Adrenal gland (tissue), 12 donors: ENCODE results near the gene GET3. TPM values are rescaled to one million over a fixed set of nuclear protein-coding genes. Genes with fewer than 3 reads are reported as not detected.
A peak's percentile ranks its signal among the peaks of the same experiment; 100 is the strongest.

Experiments
- DNase-seq, 7 donors: peaks; one replicate each; pipeline ENCODE4 v3.0.0-alpha.2; 2019 to 2020
- H3K27ac ChIP-seq, 5 donors: fragments of 200-600 bp; sonication (generic) in 4 of 5; 1 replicate in 3 of 5; 2 replicates in 2 of 5; pipeline versions ENCODE4 v1.5.1 to v1.8.0; 2016 to 2020; ENCODE audit warnings: mild to moderate bottlenecking in 1 of 5
- H3K27me3 ChIP-seq: fragments of 200-600 bp; 2 replicates; pipeline ENCODE4 v1.8.0; 2021
- H3K36me3 ChIP-seq, 2 donors: fragments of 200-600 bp; replicated peaks in 1 of 2; 1 replicate in 1 of 2; 2 replicates in 1 of 2; pipeline versions ENCODE4 v1.5.1 to v1.8.0; 2018 to 2022
- H3K4me1 ChIP-seq, 2 donors: fragments of 200-600 bp; replicated peaks in 1 of 2; 1 replicate in 1 of 2; 2 replicates in 1 of 2; pipeline versions ENCODE4 v1.5.1 to v1.8.0; 2018 to 2021
- H3K4me3 ChIP-seq, 4 donors: fragments of 200-600 bp; sonication (generic) in 3 of 4; one replicate each; pipeline ENCODE4 v1.5.1; 2016 to 2018
- H3K9me3 ChIP-seq, 3 donors: fragments of 200-600 bp; sonication (generic) in 1 of 3; replicated peaks in 1 of 3; 1 replicate in 2 of 3; 2 replicates in 1 of 3; pipeline versions ENCODE4 v1.5.1 to v1.8.0; 2016 to 2021
- CTCF ChIP-seq, 6 experiments: fragments of 450-650 bp in 4 of 6; fragments of 200-600 bp in 2 of 6; sonication (generic) in 1 of 6; IDR thresholded peaks; 1 replicate in 5 of 6; 2 replicates in 1 of 6; pipeline versions ENCODE4 v1.5.1 to v1.8.0; 2016 to 2021; ENCODE audit warnings: antibody characterized with exemption in 6 of 6, mild to moderate bottlenecking in 2 of 6, moderate library complexity in 1 of 6
- POLR2A ChIP-seq, 2 donors: fragments of 450-650 bp; IDR thresholded peaks; one replicate each; pipeline ENCODE4 v1.6.1; 2017; ENCODE audit warnings: antibody characterized with exemption in 2 of 2, mild to moderate bottlenecking in 2 of 2, moderate library complexity in 1 of 2
- WGBS, 4 donors: extraction: QIAGEN DNeasy Blood & Tissue Kit in 2 of 4; methylation state at CpG; one replicate each; pipeline versions ENCODE4 v1.1.5 to v1.1.7; 2013 to 2017; 5-methylcytosine and 5-hydroxymethylcytosine counted together
- intact Hi-C, 2 donors: fragments of 100-400 bp; cut with DNase I; formaldehyde crosslinking; loops; one replicate each; pipeline versions ENCODE4 v1.14.1 to v1.15.0; 2022 to 2023
- polyA plus RNA-seq, 3 donors: library from polyadenylated mRNA; stranded (reverse); fragments of 200-250 nt in 2 of 3; fragments of 350-450 nt in 1 of 3; fragmentation: Illumina TruSeq in 1 of 3; extraction: RNeasy Lipid Tissue Mini Kit (QIAGEN cat#74804) in 1 of 3; gene quantifications; one replicate each; pipeline ENCODE4 v1.2.3, GENCODE V29; 2013 to 2014
- total RNA-seq, 9 donors: library from RNA; depleted of rRNA in 4 of 9; stranded (reverse); fragments of >200 nt in 4 of 9; fragments of 120-200 nt in 1 of 9; fragmentation: NEBNext Ultra II Directional in 1 of 9; extraction: Animal tissue kit (Norgen Biotek cat#: 25700) in 1 of 9; gene quantifications; one replicate each; pipeline versions ENCODE4 v1.1.0 to v1.2.4, GENCODE V29; 2013 to 2023
- donor health status: healthy with polysubstance abuse.
- donor health status: Bipolar disorder and iron deficiency.
- donor health status: DM: yes; HTN: yes; CAD: no.
- donor health status: DM: no; HTN: no; CAD: no.
- donor health status: DM: no; HTN: no; CAD: no.
- donor health status: DM: yes; HTN: yes; CAD: no.

Gene GET3
- total and polyA plus RNA-seq, 12 donors = 50.3 to 97.7 (median 81.8) TPM

- Histone ChIP-seq H3K9me3 (no peaks in the 10 kb centered on the region), H3K4me3 (peak overlapping the region in 1 of 4 donors; percentile 67), H3K27me3 (no peaks in the 10 kb centered on the region), H3K36me3 (no peaks in the 10 kb centered on the region), H3K27ac (peak overlapping the region; percentile 55 to 96 (median 88)), H3K4me1 (peaks cover 37 to 50% of the 10 kb centered on the region in 2 donors)
- WGBS, 4 donors = 51 to 67% (median 59%) methylated on average over 4 to 6 of the region's 6 CpGs
- no peak for TF ChIP-seq POLR2A (IDR thresholded peaks at IDR 0.05)
- no peak for TF ChIP-seq CTCF (IDR thresholded peaks at IDR 0.05)
- intact Hi-C loops = loop anchor here in 1 of 2 donors (2.0 kb wide), 1 partner anchor 16 kb away; no protein-coding TSS in a partner anchor
- peak in 1 of 7 donors; percentile 39 for DNase-seq
These were observed 41.5 kb downstream of the GET3 start for GRCh38 chr19:12778905-12779161.

- H3K27ac ChIP-seq = peak overlapping the region; percentile 55 to 96 (median 88)
- H3K4me3 ChIP-seq = peak overlapping the region in 1 of 4 donors; percentile 67
- H3K4me1 ChIP-seq = peaks cover 37 to 55% of the 10 kb centered on the region in 2 donors
- no peaks in the 10 kb centered on the region for H3K9me3 ChIP-seq
- no peaks in the 10 kb centered on the region for H3K27me3 ChIP-seq
- TF ChIP-seq CTCF (IDR thresholded peaks at IDR 0.05) (no peak), POLR2A (IDR thresholded peaks at IDR 0.05) (no peak)
- WGBS, 4 donors = 25 to 47% (median 44%) methylated on average over 9 to 15 of the region's 15 CpGs
- no peaks in the 10 kb centered on the region for H3K36me3 ChIP-seq
- intact Hi-C loops = loop anchor here in 1 of 2 donors (2.0 kb wide), 1 partner anchor 15 kb away; no protein-coding TSS in a partner anchor
- DNase-seq = peak in 6 of 7 donors; percentile 48 to 82 (median 78)
These were observed 42.1 kb downstream of the GET3 start for GRCh38 chr19:12779162-12779993.

- WGBS, 4 donors = 0 to 1% (median 0%) methylated on average over 9 to 12 of the region's 12 CpGs
- peak in 1 of 7 donors; percentile 88 for DNase-seq
- Histone ChIP-seq H3K4me1 (peaks cover 32 to 62% of the 10 kb centered on the region in 2 donors), H3K4me3 (peak overlapping the region in 2 of 4 donors; percentile 17 to 54), H3K27ac (peak overlapping the region; percentile 75 to 99 (median 87)), H3K36me3 (no peaks in the 10 kb centered on the region), H3K9me3 (no peaks in the 10 kb centered on the region), H3K27me3 (no peaks in the 10 kb centered on the region)
- intact Hi-C loops = no loop called here
- TF ChIP-seq CTCF (IDR thresholded peaks at IDR 0.05) (no peak), POLR2A (IDR thresholded peaks at IDR 0.05) (peak in 1 of 2 donors; percentile 59)
These were observed 44.8 kb downstream of the GET3 start for GRCh38 chr19:12782174-12782423.

- no peaks in the 10 kb centered on the region for H3K36me3 ChIP-seq
- no peaks in the 10 kb centered on the region for H3K9me3 ChIP-seq
- peak; percentile 89 to 96 (median 92) for DNase-seq
- H3K27ac ChIP-seq = peak overlapping the region; percentile 81 to 99 (median 91)
- H3K4me3 ChIP-seq = peak overlapping the region in 2 of 4 donors; percentile 17 to 54
- 0 to 2% (median 1%) methylated on average over 18 to 88 of the region's 88 CpGs; no CpG with 5 or more reads in 1 of the 4 donors for WGBS, 4 donors
- TF ChIP-seq POLR2A (IDR thresholded peaks at IDR 0.05) (peak; percentile 73 to 75), CTCF (IDR thresholded peaks at IDR 0.05) (peak in 1 of 6 experiments; percentile 2)
- peaks cover 32 to 62% of the 10 kb centered on the region in 2 donors for H3K4me1 ChIP-seq
- intact Hi-C loops = no loop called here
- no peaks in the 10 kb centered on the region for H3K27me3 ChIP-seq
These were observed 45.4 kb downstream of the GET3 start for GRCh38 chr19:12782424-12783290.
